ENCODE data around the gene FAM110A. TPM values are rescaled to one million over a fixed set of nuclear protein-coding genes. Genes with fewer than 3 reads are reported as not detected.
A peak's percentile ranks its signal among the peaks of the same experiment; 100 is the strongest.
"Not testable (repeated sequence)": the region's sequence is repeated elsewhere in the genome, so short reads cannot be mapped to it uniquely, and the experiment has no call there.

The FAM110A gene
- total RNA-seq, 1 donor from 2014 or later, result 1.8 TPM

DNA sequence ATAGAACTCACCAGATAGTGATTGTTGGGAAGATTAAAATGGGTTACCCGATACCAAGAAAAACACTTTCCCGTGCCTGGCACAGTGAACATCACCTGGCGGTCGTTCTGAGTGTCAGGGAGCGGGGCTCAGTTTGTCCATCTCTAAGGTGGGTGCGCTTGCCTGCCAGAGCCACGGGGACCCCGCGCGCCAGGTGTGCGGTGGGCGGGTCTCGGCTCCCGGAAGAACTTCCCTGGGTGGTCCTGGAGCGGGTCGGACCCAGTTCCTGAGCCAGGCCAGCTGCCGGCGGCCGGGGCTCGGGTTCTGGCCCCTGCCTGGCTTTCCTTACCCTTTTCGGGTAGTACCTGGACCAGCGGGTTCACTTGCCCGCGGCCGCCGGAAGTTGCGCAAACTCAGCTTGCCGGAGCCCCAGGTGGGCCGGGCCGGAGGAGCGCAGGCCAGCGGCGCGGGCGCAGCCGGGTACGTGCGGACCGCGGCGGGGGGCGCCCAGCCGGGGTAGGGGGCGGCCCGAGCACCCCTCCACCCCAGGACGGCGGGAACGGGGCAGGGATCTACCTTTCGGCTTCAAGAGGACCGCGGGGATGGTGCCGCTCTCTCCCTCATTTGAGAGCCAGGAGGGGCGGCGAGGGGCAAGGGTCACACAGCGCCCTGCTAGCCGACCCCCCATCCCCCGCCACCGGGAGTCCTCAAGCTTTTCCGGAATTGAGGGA, 7.5 kb downstream of the FAM110A start:
- no peak for DNase-seq (ENCODE audit: low spot score)
- intact Hi-C loops (cut with DNase I), result no loop called here

DNA sequence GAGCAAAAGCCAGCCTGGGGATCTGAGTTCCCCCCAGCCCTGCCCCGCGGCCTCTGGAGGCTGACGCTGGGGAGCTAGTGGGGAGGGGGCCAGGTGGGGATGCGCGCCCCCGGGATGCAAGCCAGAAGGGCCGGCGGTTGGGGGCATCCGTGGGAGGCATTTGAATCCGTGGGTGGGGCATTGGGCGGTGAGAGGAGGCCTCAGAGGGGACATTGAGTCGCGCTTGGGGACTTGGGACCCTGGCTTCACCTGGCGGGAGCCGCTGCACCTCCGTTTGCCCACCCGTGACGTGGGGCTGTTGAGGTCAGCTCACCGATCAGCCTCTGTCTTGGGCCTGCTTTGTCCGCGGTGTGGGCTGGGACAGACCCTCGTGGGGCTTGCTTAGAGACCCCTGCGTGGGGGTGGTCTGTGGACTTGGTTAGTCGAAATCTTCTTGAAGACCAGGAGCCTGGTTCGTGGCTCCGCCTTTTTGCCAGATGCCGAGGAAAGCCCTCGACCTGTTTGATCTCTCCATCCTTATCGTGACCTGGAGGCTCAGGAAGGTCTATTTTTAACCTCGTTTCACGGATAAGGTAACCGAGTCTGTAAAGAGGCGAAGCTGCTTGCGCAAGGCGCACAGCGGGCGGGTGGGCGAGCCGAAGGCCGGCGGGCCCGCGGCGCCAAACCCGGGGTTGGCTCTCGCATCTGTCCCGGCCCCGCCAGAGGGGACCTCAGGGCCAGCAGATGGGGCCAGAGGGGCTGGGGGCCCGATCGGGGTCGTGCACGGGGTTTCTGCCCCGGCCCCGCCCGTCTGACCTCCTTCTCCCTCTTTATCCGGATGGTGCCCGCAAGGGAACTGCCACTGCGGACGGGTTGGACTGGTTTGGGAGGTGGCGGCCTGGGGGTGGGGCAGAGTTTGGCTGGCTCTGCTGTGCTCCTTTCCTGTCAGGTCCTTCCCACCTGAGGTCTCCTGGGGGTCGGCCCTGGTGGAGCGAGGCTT, 8.3 kb downstream of the FAM110A start:
- no peak for DNase-seq (ENCODE audit: low spot score)
- intact Hi-C loops (cut with DNase I), result no loop called here

GRCh38 chr20:842547-842940, 9.0 kb downstream of the FAM110A start:
- no peak for DNase-seq (ENCODE audit: low spot score)
- intact Hi-C loops (cut with DNase I), result no loop called here

- intact Hi-C loops (cut with DNase I), result no loop called here
- DNase-seq (ENCODE audit: low spot score), result no peak
These were observed 10.4 kb downstream of the FAM110A start for GRCh38 chr20:843912-844311.

DNA sequence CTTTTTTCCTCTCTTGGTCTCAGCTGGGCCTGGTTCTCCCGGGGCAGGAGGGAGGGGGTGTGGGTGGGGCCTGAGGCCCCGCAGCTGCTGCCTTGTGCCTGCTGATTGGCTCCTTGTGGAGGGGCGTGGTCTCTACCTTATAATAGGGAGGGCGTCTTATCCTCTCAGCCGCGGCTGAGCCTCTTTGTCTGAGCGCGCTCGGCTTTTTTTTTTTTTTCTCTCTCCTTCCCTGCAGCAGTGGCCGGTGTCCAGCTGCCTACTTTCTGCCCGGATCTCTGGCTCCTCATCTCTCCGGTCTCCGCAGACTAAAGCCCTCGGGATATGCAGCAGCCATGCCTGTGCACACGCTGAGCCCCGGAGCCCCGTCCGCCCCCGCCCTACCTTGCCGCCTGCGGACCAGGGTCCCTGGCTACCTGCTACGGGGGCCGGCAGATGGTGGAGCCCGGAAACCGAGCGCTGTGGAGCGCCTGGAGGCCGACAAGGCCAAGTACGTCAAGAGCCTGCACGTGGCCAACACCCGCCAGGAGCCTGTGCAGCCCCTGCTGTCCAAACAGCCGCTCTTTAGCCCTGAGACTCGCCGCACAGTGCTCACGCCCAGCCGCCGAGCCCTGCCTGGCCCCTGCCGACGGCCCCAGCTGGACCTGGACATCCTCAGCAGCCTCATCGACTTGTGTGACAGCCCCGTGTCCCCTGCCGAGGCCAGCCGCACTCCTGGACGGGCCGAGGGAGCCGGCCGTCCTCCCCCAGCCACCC, 11.1 kb downstream of the FAM110A start:
- DNase-seq (ENCODE audit: low spot score), result peak; percentile 93
- intact Hi-C loops (cut with DNase I), result no loop called here

GRCh38 chr20:845226-845868, 11.8 kb downstream of the FAM110A start:
- intact Hi-C loops (cut with DNase I), result no loop called here
- no peak for DNase-seq (ENCODE audit: low spot score)

GRCh38 chr20:845941-846893, 12.7 kb downstream of the FAM110A start:
- DNase-seq (ENCODE audit: low spot score), result no peak
- intact Hi-C loops (cut with DNase I), result no loop called here

DNA sequence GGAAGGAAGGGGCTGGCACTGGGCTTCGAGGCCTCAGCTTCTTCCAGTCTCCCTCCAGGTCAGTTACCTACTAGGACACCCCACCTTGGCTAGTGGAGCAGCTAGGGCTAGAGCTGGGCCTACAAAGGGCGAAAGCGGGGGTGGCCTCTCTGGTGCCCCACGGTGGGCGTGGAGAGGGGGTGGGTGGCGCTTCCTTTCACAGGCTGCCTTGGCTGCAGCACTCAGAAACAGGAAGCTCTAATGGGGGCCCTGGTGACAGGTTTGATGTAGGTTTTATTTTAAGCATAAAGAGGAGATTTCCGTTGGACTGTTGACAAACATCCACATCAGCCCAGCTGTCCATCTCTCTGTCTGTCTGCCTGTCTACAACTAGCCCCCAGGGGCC, 13.4 kb downstream of the FAM110A start:
- no peak for DNase-seq (ENCODE audit: low spot score)
- intact Hi-C loops (cut with DNase I), result no loop called here

DNA sequence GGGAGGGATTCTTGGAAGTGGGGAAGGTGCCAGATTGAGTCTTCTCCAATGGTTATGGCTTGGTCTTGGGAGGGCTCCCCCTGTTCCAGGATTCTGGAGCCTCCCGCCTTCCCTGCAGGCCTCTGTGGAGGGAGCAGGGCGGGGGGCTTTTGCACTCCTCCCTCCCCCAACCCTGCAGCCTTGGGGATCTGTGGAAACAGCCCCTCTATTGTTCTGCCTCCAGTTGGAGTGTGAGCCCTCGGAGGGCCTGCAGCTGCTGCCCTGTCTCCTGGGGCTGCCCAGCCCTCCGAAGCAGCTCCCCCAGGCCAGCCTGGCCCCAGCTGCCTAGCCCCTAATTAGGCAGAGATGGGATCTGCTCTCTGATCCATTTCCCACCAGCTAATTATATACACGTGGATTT, 14.7 kb downstream of the FAM110A start:
- intact Hi-C loops (cut with DNase I), result no loop called here

DNA sequence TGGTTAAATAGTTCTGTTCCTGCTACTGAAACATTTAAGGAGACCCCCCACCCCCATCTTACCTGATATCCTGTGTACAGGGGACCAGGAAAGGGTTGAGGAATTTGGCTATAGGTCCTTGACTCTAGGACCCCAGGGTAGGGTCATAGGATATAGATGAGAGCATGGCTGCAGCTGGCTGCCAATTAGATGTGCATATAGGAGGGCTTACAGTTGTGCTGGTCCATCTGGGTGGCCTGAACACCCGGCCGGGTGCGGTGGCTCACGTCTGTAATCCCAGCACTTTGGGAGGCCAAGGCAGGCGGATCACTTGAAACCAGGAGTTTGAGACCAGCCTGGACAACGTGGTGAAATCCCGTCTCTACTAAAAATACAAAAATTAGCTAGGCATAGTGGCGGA, 15.2 kb downstream of the FAM110A start:
- intact Hi-C loops (cut with DNase I); DNase-seq (ENCODE audit: low spot score): not testable (repeated sequence)

More for the DNA sequence above, 14.7 kb downstream of the FAM110A start:
- DNase-seq (ENCODE audit: low spot score), result no peak

GRCh38 chr20:853406-853996, 20.0 kb downstream of the FAM110A start:
- no peak for DNase-seq (ENCODE audit: low spot score)
- intact Hi-C loops (cut with DNase I), result no loop called here

GRCh38 chr20:854601-855000, 21.1 kb downstream of the FAM110A start:
- intact Hi-C loops (cut with DNase I), result no loop called here
- DNase-seq (ENCODE audit: low spot score), result no peak

GRCh38 chr20:855466-856360, 22.2 kb downstream of the FAM110A start:
- intact Hi-C loops (cut with DNase I), result no loop called here
- DNase-seq (ENCODE audit: low spot score), result no peak

GRCh38 chr20:856361-856775, 22.9 kb downstream of the FAM110A start:
- intact Hi-C loops (cut with DNase I), result no loop called here
- DNase-seq (ENCODE audit: low spot score), result no peak

GRCh38 chr20:858011-858410, 24.5 kb downstream of the FAM110A start:
- no peak for DNase-seq (ENCODE audit: low spot score)
- intact Hi-C loops (cut with DNase I), result no loop called here

DNA sequence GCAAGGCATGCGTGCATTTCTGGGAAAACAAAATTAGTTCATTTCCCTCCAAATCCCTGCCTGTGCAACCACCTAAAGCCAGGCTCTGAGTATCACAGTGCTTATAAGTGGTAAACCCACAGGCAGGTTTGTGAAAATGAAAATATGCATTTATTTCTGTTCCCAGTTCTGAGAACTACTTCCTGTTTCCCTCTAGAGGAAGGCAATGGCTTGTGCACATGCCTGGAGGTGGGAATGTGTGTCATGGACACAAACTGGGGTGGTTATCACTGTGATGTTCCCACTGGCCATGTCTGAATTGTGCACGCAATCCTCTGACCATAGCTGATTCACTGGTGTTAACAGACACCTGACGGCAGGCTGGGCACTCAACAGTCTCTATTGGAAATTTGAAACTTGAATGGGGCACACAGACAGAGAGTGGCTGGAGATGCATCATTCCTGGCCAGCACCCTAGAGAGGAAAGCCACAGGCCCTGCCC, 26.3 kb downstream of the FAM110A start:
- DNase-seq (ENCODE audit: low spot score), result no peak
- intact Hi-C loops (cut with DNase I), result no loop called here

DNA sequence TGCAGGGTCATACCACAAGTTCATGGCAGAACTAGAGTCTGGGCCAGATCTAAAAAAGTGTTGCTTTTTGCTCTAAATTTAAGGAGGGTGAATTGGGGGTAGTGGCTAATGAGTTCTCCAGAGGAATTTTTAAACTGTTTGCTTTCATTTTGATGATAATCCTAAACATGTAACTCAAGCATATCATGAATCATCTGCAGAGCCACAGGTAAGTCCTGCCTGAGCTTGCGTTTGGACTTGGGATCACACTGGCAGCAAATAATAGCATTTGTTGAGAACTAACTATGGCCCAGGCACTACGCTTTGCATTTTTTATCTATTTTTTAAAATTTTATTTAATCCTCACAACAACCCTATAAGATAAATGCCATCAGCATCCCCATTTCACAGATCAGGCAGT, 27.4 kb downstream of the FAM110A start:
- intact Hi-C loops (cut with DNase I), result no loop called here
- no peak for DNase-seq (ENCODE audit: low spot score)

All from cardiac septum (tissue), 1 donor.